HG02798 (cell line): ENCODE data around the gene CDH11.

Experiments
- ATAC-seq: cut with Tn5 transposase; IDR thresholded peaks from one replicate; pipeline ENCODE4 v1.9.1; 2021; ENCODE audit warnings: mild to moderate bottlenecking; ENCODE audit not compliant: unreplicated experiment, poor library complexity

CDH11 gene

GRCh38 chr16:65071433-65072311 is 50.2 kb downstream of the CDH11 start:
- ATAC-seq = no peak

GRCh38 chr16:65070831-65071432 is 50.9 kb downstream of the CDH11 start:
- no peak for ATAC-seq

- ATAC-seq = no peak
These were observed 52.1 kb downstream of the CDH11 start for GRCh38 chr16:65069766-65070165.

GRCh38 chr16:65069065-65069464 is 52.8 kb downstream of the CDH11 start:
- ATAC-seq = no peak

GRCh38 chr16:65068151-65068740 is 53.6 kb downstream of the CDH11 start:
- ATAC-seq = no peak

- no peak for ATAC-seq
These were observed 55.2 kb downstream of the CDH11 start for GRCh38 chr16:65066651-65067050.

GRCh38 chr16:65065031-65065430 is 56.8 kb downstream of the CDH11 start:
- no peak for ATAC-seq

GRCh38 chr16:65064131-65064530 is 57.7 kb downstream of the CDH11 start:
- ATAC-seq = no peak

GRCh38 chr16:65062736-65063583 is 58.9 kb downstream of the CDH11 start:
- ATAC-seq = no peak

- no peak for ATAC-seq
These were observed 59.8 kb downstream of the CDH11 start for GRCh38 chr16:65061935-65062518.

GRCh38 chr16:65061263-65061662 is 60.6 kb downstream of the CDH11 start:
- ATAC-seq = no peak

GRCh38 chr16:65059406-65059980 is 62.4 kb downstream of the CDH11 start:
- ATAC-seq = no peak

- no peak for ATAC-seq
These were observed 64.7 kb downstream of the CDH11 start for GRCh38 chr16:65057184-65057583.

- no peak for ATAC-seq
These were observed 67.4 kb downstream of the CDH11 start for GRCh38 chr16:65054457-65054856.

- ATAC-seq = no peak
These were observed 72.2 kb downstream of the CDH11 start for GRCh38 chr16:65049679-65050078.

- no peak for ATAC-seq
These were observed 75.9 kb downstream of the CDH11 start for GRCh38 chr16:65045961-65046360.

GRCh38 chr16:65044873-65045272 is 77.0 kb downstream of the CDH11 start:
- no peak for ATAC-seq

GRCh38 chr16:65044026-65044425 is 77.8 kb downstream of the CDH11 start:
- no peak for ATAC-seq

GRCh38 chr16:65042438-65043365 is 79.2 kb downstream of the CDH11 start:
- no peak for ATAC-seq
